Activated T-helper 17 cell treated with anti-CD3 and anti-CD28 coated beads, Interleukin-2, amount 50 U/mL, for 72 hours (primary cell): Measurements from ENCODE around the gene IL11RA. TPM values are rescaled to one million over a fixed set of nuclear protein-coding genes. Genes with fewer than 3 reads are reported as not detected.

Experiments
- ATAC-seq: fragments of 150-1000 bp; cut with Tn5 transposase; replicated peaks from 2 replicates; pipeline ENCODE4 v1.10.0; 2021; ENCODE audit warnings: mild to moderate bottlenecking, moderate library complexity
- H3K27ac Mint-ChIP-seq: one replicate; pipeline ENCODE4 v1.8.0; 2022; ENCODE audit warnings: mixed read lengths
- H3K27me3 Mint-ChIP-seq: one replicate; pipeline ENCODE4 v1.8.0; 2022; ENCODE audit warnings: mixed read lengths
- H3K36me3 Mint-ChIP-seq: one replicate; pipeline ENCODE4 v1.8.0; 2022; ENCODE audit warnings: low read depth, mild to moderate bottlenecking, mixed read lengths
- H3K4me1 Mint-ChIP-seq: one replicate; pipeline ENCODE4 v1.8.0; 2022; ENCODE audit warnings: mixed read lengths
- H3K4me3 Mint-ChIP-seq: one replicate; pipeline ENCODE4 v1.8.0; 2022; ENCODE audit warnings: mild to moderate bottlenecking, mixed read lengths
- H3K9me3 Mint-ChIP-seq: one replicate; pipeline ENCODE4 v1.8.0; 2022; ENCODE audit warnings: mixed read lengths
- total RNA-seq, 2 donors: library from RNA; stranded (reverse); gene quantifications; one replicate each; pipeline ENCODE4 v1.2.3, GENCODE V29; 2022

The IL11RA gene
- total RNA-seq, 2 donors from 2014 or later = 30.4 to 48.9 TPM

- ATAC-seq = no peak
- Mint-ChIP-seq H3K27me3 (no peaks in the 10 kb centered on the region), H3K27ac (no peak overlapping the region), H3K4me3 (no peak overlapping the region), H3K36me3 (peaks cover 15% of the 10 kb centered on the region), H3K4me1 (peaks cover 27% of the 10 kb centered on the region), H3K9me3 (no peaks in the 10 kb centered on the region)
These were observed 2.5 kb downstream of the IL11RA start for GRCh38 chr9:34654323-34655051.

GRCh38 chr9:34655394-34655793 is 3.4 kb downstream of the IL11RA start:
- ATAC-seq = no peak
- Mint-ChIP-seq H3K27me3 (no peaks in the 10 kb centered on the region), H3K4me3 (no peak overlapping the region), H3K4me1 (peaks cover 28% of the 10 kb centered on the region), H3K36me3 (peaks cover 10% of the 10 kb centered on the region), H3K27ac (peak overlapping the region; percentile 80), H3K9me3 (no peaks in the 10 kb centered on the region)

- no peaks in the 10 kb centered on the region for H3K27me3 Mint-ChIP-seq
- peaks cover 9% of the 10 kb centered on the region for H3K36me3 Mint-ChIP-seq
- H3K27ac Mint-ChIP-seq = no peak overlapping the region
- H3K9me3 Mint-ChIP-seq = no peaks in the 10 kb centered on the region
- H3K4me1 Mint-ChIP-seq = peaks cover 36% of the 10 kb centered on the region
- no peak for ATAC-seq
- H3K4me3 Mint-ChIP-seq = no peak overlapping the region
These were observed 5.0 kb downstream of the IL11RA start for GRCh38 chr9:34656992-34657391.

GRCh38 chr9:34658461-34658860 is 6.5 kb downstream of the IL11RA start:
- peaks cover 9% of the 10 kb centered on the region for H3K36me3 Mint-ChIP-seq
- no peak for ATAC-seq
- H3K4me3 Mint-ChIP-seq = no peak overlapping the region
- H3K9me3 Mint-ChIP-seq = no peaks in the 10 kb centered on the region
- H3K4me1 Mint-ChIP-seq = peaks cover 33% of the 10 kb centered on the region
- no peaks in the 10 kb centered on the region for H3K27me3 Mint-ChIP-seq
- peak overlapping the region; percentile 20 for H3K27ac Mint-ChIP-seq

- H3K27ac Mint-ChIP-seq = no peak overlapping the region
- ATAC-seq = peak; percentile 24
- peaks cover 41% of the 10 kb centered on the region for H3K4me1 Mint-ChIP-seq
- no peaks in the 10 kb centered on the region for H3K9me3 Mint-ChIP-seq
- H3K4me3 Mint-ChIP-seq = no peak overlapping the region
- H3K27me3 Mint-ChIP-seq = no peaks in the 10 kb centered on the region
- H3K36me3 Mint-ChIP-seq = peaks cover 9% of the 10 kb centered on the region
These were observed 7.7 kb downstream of the IL11RA start for GRCh38 chr9:34659592-34660253.

- H3K4me3 Mint-ChIP-seq = peak within 1 kb of the TSS; percentile 89
- H3K27me3 Mint-ChIP-seq = no peaks in the 10 kb centered on the region
These were observed 10.7 kb downstream of the IL11RA start, which contains the start of gene CCL27 for GRCh38 chr9:34662526-34663302. TSS of gene CCL27 (minus strand) at chr9:34662657. CDS start at chr9:34662633, 24 bp downstream.

GRCh38 chr9:34663303-34663605 is 11.3 kb downstream of the IL11RA start:
- peaks cover 9% of the 10 kb centered on the region for H3K36me3 Mint-ChIP-seq
- peak overlapping the region; percentile 79 for H3K27ac Mint-ChIP-seq
- H3K27me3 Mint-ChIP-seq = no peaks in the 10 kb centered on the region
- ATAC-seq = no peak
- peaks cover 36% of the 10 kb centered on the region for H3K4me1 Mint-ChIP-seq
- H3K4me3 Mint-ChIP-seq = peak overlapping the region; percentile 89
- H3K9me3 Mint-ChIP-seq = no peaks in the 10 kb centered on the region

More at GRCh38 chr9:34662526-34663302, 10.7 kb downstream of the IL11RA start, which contains the start of gene CCL27:
- Mint-ChIP-seq H3K27ac (peak within 1 kb of the TSS; percentile 79), H3K36me3 (peaks cover 9% of the 10 kb centered on the region), H3K9me3 (no peaks in the 10 kb centered on the region), H3K4me1 (peaks cover 36% of the 10 kb centered on the region)
- ATAC-seq = no peak

- Mint-ChIP-seq H3K9me3 (peaks cover 8% of the 10 kb centered on the region), H3K27ac (peak overlapping the region; percentile 79), H3K27me3 (no peaks in the 10 kb centered on the region), H3K36me3 (peaks cover 14% of the 10 kb centered on the region), H3K4me3 (peak overlapping the region; percentile 89), H3K4me1 (peaks cover 36% of the 10 kb centered on the region)
- ATAC-seq = peak; percentile 55
These were observed 12.5 kb downstream of the IL11RA start for GRCh38 chr9:34664281-34665066.

- H3K27ac Mint-ChIP-seq = peak overlapping the region; percentile 79
- peak overlapping the region; percentile 89 for H3K4me3 Mint-ChIP-seq
- H3K9me3 Mint-ChIP-seq = peaks cover 11% of the 10 kb centered on the region
- peaks cover 36% of the 10 kb centered on the region for H3K4me1 Mint-ChIP-seq
- ATAC-seq = peak; percentile 30
- no peaks in the 10 kb centered on the region for H3K27me3 Mint-ChIP-seq
- H3K36me3 Mint-ChIP-seq = peaks cover 14% of the 10 kb centered on the region
These were observed 13.0 kb downstream of the IL11RA start for GRCh38 chr9:34665067-34665380.

GRCh38 chr9:34665381-34666250 is 13.6 kb downstream of the IL11RA start:
- peaks cover 32% of the 10 kb centered on the region for H3K4me1 Mint-ChIP-seq
- peak overlapping the region; percentile 89 for H3K4me3 Mint-ChIP-seq
- peaks cover 11% of the 10 kb centered on the region for H3K9me3 Mint-ChIP-seq
- H3K27me3 Mint-ChIP-seq = no peaks in the 10 kb centered on the region
- H3K36me3 Mint-ChIP-seq = peaks cover 8% of the 10 kb centered on the region
- peak overlapping the region; percentile 90 for H3K27ac Mint-ChIP-seq
- ATAC-seq = peak; percentile 81

GRCh38 chr9:34669809-34670562 is 18.0 kb downstream of the IL11RA start:
- peaks cover 5% of the 10 kb centered on the region for H3K4me1 Mint-ChIP-seq
- H3K27ac Mint-ChIP-seq = no peak overlapping the region

GRCh38 chr9:34671307-34671706 is 19.3 kb downstream of the IL11RA start:
- Mint-ChIP-seq H3K27me3 (no peaks in the 10 kb centered on the region), H3K4me1 (peaks cover 5% of the 10 kb centered on the region), H3K27ac (no peak overlapping the region), H3K36me3 (peaks cover 5% of the 10 kb centered on the region), H3K9me3 (peaks cover 11% of the 10 kb centered on the region), H3K4me3 (no peak overlapping the region)
- no peak for ATAC-seq

More at GRCh38 chr9:34669809-34670562, 18.0 kb downstream of the IL11RA start:
- H3K36me3 Mint-ChIP-seq = peaks cover 5% of the 10 kb centered on the region
- H3K27me3 Mint-ChIP-seq = no peaks in the 10 kb centered on the region
- H3K9me3 Mint-ChIP-seq = peaks cover 11% of the 10 kb centered on the region
- no peak overlapping the region for H3K4me3 Mint-ChIP-seq
- ATAC-seq = no peak

GRCh38 chr9:34674440-34674839 is 22.5 kb downstream of the IL11RA start:
- H3K27ac Mint-ChIP-seq = no peak overlapping the region
- no peaks in the 10 kb centered on the region for H3K27me3 Mint-ChIP-seq
- ATAC-seq = no peak
- H3K4me1 Mint-ChIP-seq = peaks cover 5% of the 10 kb centered on the region
- no peak overlapping the region for H3K4me3 Mint-ChIP-seq
- no peaks in the 10 kb centered on the region for H3K36me3 Mint-ChIP-seq
- H3K9me3 Mint-ChIP-seq = peaks cover 4% of the 10 kb centered on the region
